ENCODE measurements around the gene ARHGAP26.
"Not testable (repeated sequence)": the region's sequence is repeated elsewhere in the genome, so short reads cannot be mapped to it uniquely, and the experiment has no call there.

The ARHGAP26 gene

GRCh38 chr5:143084407-143084806 is 314.2 kb downstream of the ARHGAP26 start:
- H3K4me3 ChIP-seq (ENCODE audit: low read length in 2 of 2), result no peak overlapping the region
- H3K27me3 ChIP-seq (ENCODE audit: control insufficient read depth in 2 of 2, insufficient read depth in 2 of 2, low read length in 2 of 2), result no peaks in the 10 kb centered on the region
- H3K9me3 ChIP-seq (ENCODE audit: control insufficient read depth in 2 of 2, low read length in 2 of 2), result no peaks in the 10 kb centered on the region
- H3K9ac ChIP-seq (ENCODE audit: low read depth in 1 of 2, low read length in 2 of 2), result no peak overlapping the region
- H3K27ac ChIP-seq (ENCODE audit: low read depth in 2 of 2, low read length in 2 of 2), result peak overlapping the region in 1 of 2 donors; percentile 63
- peaks cover 4 to 19% of the 10 kb centered on the region in 2 donors for H3K4me1 ChIP-seq (ENCODE audit: control insufficient read depth in 2 of 2, insufficient read depth in 2 of 2, low read length in 2 of 2)
- H3K36me3 ChIP-seq (ENCODE audit: control insufficient read depth in 2 of 2, insufficient read depth in 2 of 2, low read length in 2 of 2), result no peaks in the 10 kb centered on the region

- Histone ChIP-seq H3K9me3 (ENCODE audit: control insufficient read depth in 2 of 2, low read length in 2 of 2) (no peaks in the 10 kb centered on the region), H3K4me3 (ENCODE audit: low read length in 2 of 2) (no peak overlapping the region), H3K27ac (ENCODE audit: low read depth in 2 of 2, low read length in 2 of 2) (no peak overlapping the region), H3K36me3 (ENCODE audit: control insufficient read depth in 2 of 2, insufficient read depth in 2 of 2, low read length in 2 of 2) (no peaks in the 10 kb centered on the region), H3K27me3 (ENCODE audit: control insufficient read depth in 2 of 2, insufficient read depth in 2 of 2, low read length in 2 of 2) (no peaks in the 10 kb centered on the region), H3K9ac (ENCODE audit: low read depth in 1 of 2, low read length in 2 of 2) (no peak overlapping the region), H3K4me1 (ENCODE audit: control insufficient read depth in 2 of 2, insufficient read depth in 2 of 2, low read length in 2 of 2) (peaks cover 4 to 19% of the 10 kb centered on the region in 2 donors)
Measured at GRCh38 chr5:143085319-143085917, 315.2 kb downstream of the ARHGAP26 start.

- H3K4me3 ChIP-seq (ENCODE audit: low read length in 2 of 2), result no peak overlapping the region
- no peak overlapping the region for H3K27ac ChIP-seq (ENCODE audit: low read depth in 2 of 2, low read length in 2 of 2)
Measured at GRCh38 chr5:143086546-143086907, 316.4 kb downstream of the ARHGAP26 start.

GRCh38 chr5:143086908-143087637 is 316.9 kb downstream of the ARHGAP26 start:
- H3K27ac ChIP-seq (ENCODE audit: low read depth in 2 of 2, low read length in 2 of 2), result no peak overlapping the region
- H3K36me3 ChIP-seq (ENCODE audit: control insufficient read depth in 2 of 2, insufficient read depth in 2 of 2, low read length in 2 of 2), result no peaks in the 10 kb centered on the region
- H3K9me3 ChIP-seq (ENCODE audit: control insufficient read depth in 2 of 2, low read length in 2 of 2), result no peaks in the 10 kb centered on the region
- peaks cover 4 to 19% of the 10 kb centered on the region in 2 donors for H3K4me1 ChIP-seq (ENCODE audit: control insufficient read depth in 2 of 2, insufficient read depth in 2 of 2, low read length in 2 of 2)
- no peak overlapping the region for H3K4me3 ChIP-seq (ENCODE audit: low read length in 2 of 2)
- no peak overlapping the region for H3K9ac ChIP-seq (ENCODE audit: low read depth in 1 of 2, low read length in 2 of 2)
- no peaks in the 10 kb centered on the region for H3K27me3 ChIP-seq (ENCODE audit: control insufficient read depth in 2 of 2, insufficient read depth in 2 of 2, low read length in 2 of 2)

More at GRCh38 chr5:143086546-143086907, 316.4 kb downstream of the ARHGAP26 start:
- Histone ChIP-seq H3K4me1 (ENCODE audit: control insufficient read depth in 2 of 2, insufficient read depth in 2 of 2, low read length in 2 of 2) (peaks cover 4 to 19% of the 10 kb centered on the region in 2 donors), H3K27me3 (ENCODE audit: control insufficient read depth in 2 of 2, insufficient read depth in 2 of 2, low read length in 2 of 2) (no peaks in the 10 kb centered on the region), H3K9ac (ENCODE audit: low read depth in 1 of 2, low read length in 2 of 2) (no peak overlapping the region), H3K36me3 (ENCODE audit: control insufficient read depth in 2 of 2, insufficient read depth in 2 of 2, low read length in 2 of 2) (no peaks in the 10 kb centered on the region), H3K9me3 (ENCODE audit: control insufficient read depth in 2 of 2, low read length in 2 of 2) (no peaks in the 10 kb centered on the region)

GRCh38 chr5:143088702-143089101 is 318.5 kb downstream of the ARHGAP26 start:
- H3K9ac ChIP-seq (ENCODE audit: low read depth in 1 of 2, low read length in 2 of 2); H3K4me3 ChIP-seq (ENCODE audit: low read length in 2 of 2); H3K27me3 ChIP-seq (ENCODE audit: control insufficient read depth in 2 of 2, insufficient read depth in 2 of 2, low read length in 2 of 2); H3K27ac ChIP-seq (ENCODE audit: low read depth in 2 of 2, low read length in 2 of 2); H3K9me3 ChIP-seq (ENCODE audit: control insufficient read depth in 2 of 2, low read length in 2 of 2); H3K36me3 ChIP-seq (ENCODE audit: control insufficient read depth in 2 of 2, insufficient read depth in 2 of 2, low read length in 2 of 2): not testable (repeated sequence)
- peaks cover 4 to 18% of the 10 kb centered on the region in 2 donors for H3K4me1 ChIP-seq (ENCODE audit: control insufficient read depth in 2 of 2, insufficient read depth in 2 of 2, low read length in 2 of 2)

- H3K36me3 ChIP-seq (ENCODE audit: control insufficient read depth in 2 of 2, insufficient read depth in 2 of 2, low read length in 2 of 2); H3K9me3 ChIP-seq (ENCODE audit: control insufficient read depth in 2 of 2, low read length in 2 of 2); H3K4me1 ChIP-seq (ENCODE audit: control insufficient read depth in 2 of 2, insufficient read depth in 2 of 2, low read length in 2 of 2); H3K9ac ChIP-seq (ENCODE audit: low read depth in 1 of 2, low read length in 2 of 2); H3K27me3 ChIP-seq (ENCODE audit: control insufficient read depth in 2 of 2, insufficient read depth in 2 of 2, low read length in 2 of 2); H3K4me3 ChIP-seq (ENCODE audit: low read length in 2 of 2); H3K27ac ChIP-seq (ENCODE audit: low read depth in 2 of 2, low read length in 2 of 2): not testable (repeated sequence)
Measured at GRCh38 chr5:143090044-143090443, 319.9 kb downstream of the ARHGAP26 start.

- not testable (repeated sequence) for H3K9ac ChIP-seq (ENCODE audit: low read depth in 1 of 2, low read length in 2 of 2); H3K4me3 ChIP-seq (ENCODE audit: low read length in 2 of 2)
Measured at GRCh38 chr5:143092711-143093451, 322.7 kb downstream of the ARHGAP26 start.

GRCh38 chr5:143093452-143094086 is 323.4 kb downstream of the ARHGAP26 start:
- Histone ChIP-seq H3K36me3 (ENCODE audit: control insufficient read depth in 2 of 2, insufficient read depth in 2 of 2, low read length in 2 of 2) (no peaks in the 10 kb centered on the region), H3K4me3 (ENCODE audit: low read length in 2 of 2) (peak overlapping the region in 1 of 2 donors; percentile 14), H3K27ac (ENCODE audit: low read depth in 2 of 2, low read length in 2 of 2) (no peak overlapping the region), H3K4me1 (ENCODE audit: control insufficient read depth in 2 of 2, insufficient read depth in 2 of 2, low read length in 2 of 2) (no peaks in the 10 kb centered on the region), H3K27me3 (ENCODE audit: control insufficient read depth in 2 of 2, insufficient read depth in 2 of 2, low read length in 2 of 2) (no peaks in the 10 kb centered on the region), H3K9me3 (ENCODE audit: control insufficient read depth in 2 of 2, low read length in 2 of 2) (no peaks in the 10 kb centered on the region), H3K9ac (ENCODE audit: low read depth in 1 of 2, low read length in 2 of 2) (no peak overlapping the region)

More at GRCh38 chr5:143092711-143093451, 322.7 kb downstream of the ARHGAP26 start:
- not testable (repeated sequence) for H3K4me1 ChIP-seq (ENCODE audit: control insufficient read depth in 2 of 2, insufficient read depth in 2 of 2, low read length in 2 of 2); H3K36me3 ChIP-seq (ENCODE audit: control insufficient read depth in 2 of 2, insufficient read depth in 2 of 2, low read length in 2 of 2); H3K9me3 ChIP-seq (ENCODE audit: control insufficient read depth in 2 of 2, low read length in 2 of 2); H3K27ac ChIP-seq (ENCODE audit: low read depth in 2 of 2, low read length in 2 of 2); H3K27me3 ChIP-seq (ENCODE audit: control insufficient read depth in 2 of 2, insufficient read depth in 2 of 2, low read length in 2 of 2)

- H3K4me1 ChIP-seq (ENCODE audit: control insufficient read depth in 2 of 2, insufficient read depth in 2 of 2, low read length in 2 of 2), result no peaks in the 10 kb centered on the region
- peak overlapping the region in 1 of 2 donors; percentile 14 for H3K4me3 ChIP-seq (ENCODE audit: low read length in 2 of 2)
- H3K36me3 ChIP-seq (ENCODE audit: control insufficient read depth in 2 of 2, insufficient read depth in 2 of 2, low read length in 2 of 2), result no peaks in the 10 kb centered on the region
- no peaks in the 10 kb centered on the region for H3K27me3 ChIP-seq (ENCODE audit: control insufficient read depth in 2 of 2, insufficient read depth in 2 of 2, low read length in 2 of 2)
- H3K9me3 ChIP-seq (ENCODE audit: control insufficient read depth in 2 of 2, low read length in 2 of 2), result no peaks in the 10 kb centered on the region
- H3K27ac ChIP-seq (ENCODE audit: low read depth in 2 of 2, low read length in 2 of 2), result no peak overlapping the region
- H3K9ac ChIP-seq (ENCODE audit: low read depth in 1 of 2, low read length in 2 of 2), result no peak overlapping the region
Measured at GRCh38 chr5:143094087-143094521, 323.9 kb downstream of the ARHGAP26 start.

- not testable (repeated sequence) for H3K9me3 ChIP-seq (ENCODE audit: control insufficient read depth in 2 of 2, low read length in 2 of 2); H3K27ac ChIP-seq (ENCODE audit: low read depth in 2 of 2, low read length in 2 of 2); H3K27me3 ChIP-seq (ENCODE audit: control insufficient read depth in 2 of 2, insufficient read depth in 2 of 2, low read length in 2 of 2); H3K36me3 ChIP-seq (ENCODE audit: control insufficient read depth in 2 of 2, insufficient read depth in 2 of 2, low read length in 2 of 2); H3K4me3 ChIP-seq (ENCODE audit: low read length in 2 of 2); H3K4me1 ChIP-seq (ENCODE audit: control insufficient read depth in 2 of 2, insufficient read depth in 2 of 2, low read length in 2 of 2); H3K9ac ChIP-seq (ENCODE audit: low read depth in 1 of 2, low read length in 2 of 2)
Measured at GRCh38 chr5:143094608-143095007, 324.4 kb downstream of the ARHGAP26 start.

All from mucosa of rectum (tissue), 2 donors.